HG02759 (cell line): ENCODE data around the gene ETV6.

Source experiments
- ATAC-seq: cut with Tn5 transposase; IDR thresholded peaks from one replicate; pipeline ENCODE4 v1.9.1; 2021; ENCODE audit warnings: mild to moderate bottlenecking, moderate library complexity; ENCODE audit not compliant: unreplicated experiment

The ETV6 gene

GRCh38 chr12:11821386-11822080, 172.1 kb downstream of the ETV6 start:
- peak; percentile 9 for ATAC-seq

DNA sequence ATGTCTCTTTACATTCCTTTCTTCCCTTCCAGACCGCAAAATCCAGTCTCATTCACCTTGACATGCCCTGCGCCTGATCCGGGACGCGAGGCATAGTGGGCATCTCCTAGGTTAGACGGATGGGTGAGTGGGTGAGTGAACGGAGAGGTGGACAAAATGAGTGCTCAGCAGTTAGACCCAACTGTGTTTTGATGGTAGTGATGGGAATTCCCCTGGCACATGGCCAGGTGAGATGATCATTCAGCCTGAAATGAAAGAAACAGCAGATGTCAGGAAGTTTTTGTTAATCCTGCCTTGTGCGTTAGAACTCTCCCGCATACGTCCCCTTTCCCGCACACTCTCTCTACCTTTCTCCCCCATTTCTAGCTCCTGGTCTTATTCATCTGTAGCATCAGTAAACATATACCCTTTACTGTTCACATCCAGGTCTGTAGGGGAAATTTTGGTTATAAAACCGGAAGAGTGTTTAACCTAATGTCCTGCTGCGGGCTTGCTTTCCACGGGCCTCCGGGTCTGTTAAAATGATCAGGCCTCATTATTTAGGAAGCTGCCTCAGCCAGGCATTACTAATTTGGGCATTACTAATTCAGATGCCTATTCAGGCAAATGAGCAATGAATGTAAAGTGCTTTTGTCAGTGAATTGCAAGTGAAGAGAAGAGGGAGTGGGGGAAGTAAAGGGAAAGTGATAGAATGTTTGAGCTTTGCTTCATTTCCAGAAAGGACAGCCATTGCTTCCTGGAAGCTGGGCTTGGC, 172.8 kb downstream of the ETV6 start:
- ATAC-seq: peak; percentile 73

DNA sequence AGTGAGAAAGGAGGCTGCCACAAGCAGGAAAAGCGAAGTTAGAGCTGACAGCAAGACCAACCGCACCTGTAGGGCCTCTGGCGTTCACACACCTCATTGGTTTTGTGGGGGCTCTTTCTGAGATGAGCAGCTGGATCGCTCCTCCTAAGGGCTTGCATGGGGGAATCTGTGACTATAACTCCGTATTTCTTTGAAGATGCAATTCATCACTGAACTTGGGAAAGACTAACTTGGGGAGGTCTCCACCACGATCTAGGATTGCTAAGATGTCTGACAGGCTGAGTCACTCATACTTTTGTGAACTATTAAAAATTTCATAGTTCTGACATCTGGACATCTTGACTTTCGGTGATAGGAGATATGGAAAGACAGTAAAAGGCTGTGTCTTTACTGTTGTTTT, 173.6 kb downstream of the ETV6 start:
- ATAC-seq: no peak

DNA sequence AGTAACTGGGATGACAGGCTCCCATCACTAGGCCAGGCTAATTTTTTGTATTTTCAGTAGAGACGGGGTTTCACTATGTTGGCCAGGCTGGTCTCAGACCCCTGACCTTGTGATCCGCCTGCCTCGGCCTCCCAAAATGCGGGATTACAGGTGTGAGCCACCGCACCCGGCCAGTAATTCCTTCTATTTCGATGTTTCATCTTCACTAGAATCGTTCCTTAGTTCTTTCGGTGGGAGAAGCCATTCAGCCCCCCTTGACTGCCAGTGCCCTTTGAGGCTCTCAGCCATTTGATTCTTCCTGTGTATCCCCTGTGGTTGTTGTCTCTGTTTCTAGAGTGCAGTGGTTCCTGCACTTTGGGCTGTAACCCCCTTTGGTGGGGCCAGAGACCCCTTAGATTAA, 174.1 kb downstream of the ETV6 start:
- ATAC-seq: no peak

- ATAC-seq: no peak
Observed at GRCh38 chr12:11824069-11824468, 174.6 kb downstream of the ETV6 start.

DNA sequence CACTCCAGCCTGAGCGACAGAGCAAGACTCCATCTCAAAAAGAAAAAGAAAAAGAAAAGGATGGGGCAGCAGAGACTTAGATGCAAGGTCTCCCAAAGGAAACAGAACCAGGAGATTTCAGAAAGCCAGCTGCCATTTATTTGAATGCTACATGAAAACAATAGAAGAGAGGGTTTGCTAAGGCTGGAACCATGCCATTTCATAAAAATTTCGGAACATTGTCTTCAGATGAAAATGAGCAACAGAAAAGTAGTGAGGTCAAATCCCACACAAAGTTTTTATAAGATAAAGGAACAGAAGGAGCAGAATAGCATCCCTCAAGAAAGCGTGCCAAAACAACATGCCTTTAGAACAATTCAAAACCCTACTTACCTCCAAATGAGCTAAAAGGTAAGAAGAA, 175.3 kb downstream of the ETV6 start:
- ATAC-seq: no peak

- ATAC-seq: no peak
Observed at GRCh38 chr12:11825278-11825677, 175.8 kb downstream of the ETV6 start.

GRCh38 chr12:11826574-11826973, 177.1 kb downstream of the ETV6 start:
- ATAC-seq: no peak

DNA sequence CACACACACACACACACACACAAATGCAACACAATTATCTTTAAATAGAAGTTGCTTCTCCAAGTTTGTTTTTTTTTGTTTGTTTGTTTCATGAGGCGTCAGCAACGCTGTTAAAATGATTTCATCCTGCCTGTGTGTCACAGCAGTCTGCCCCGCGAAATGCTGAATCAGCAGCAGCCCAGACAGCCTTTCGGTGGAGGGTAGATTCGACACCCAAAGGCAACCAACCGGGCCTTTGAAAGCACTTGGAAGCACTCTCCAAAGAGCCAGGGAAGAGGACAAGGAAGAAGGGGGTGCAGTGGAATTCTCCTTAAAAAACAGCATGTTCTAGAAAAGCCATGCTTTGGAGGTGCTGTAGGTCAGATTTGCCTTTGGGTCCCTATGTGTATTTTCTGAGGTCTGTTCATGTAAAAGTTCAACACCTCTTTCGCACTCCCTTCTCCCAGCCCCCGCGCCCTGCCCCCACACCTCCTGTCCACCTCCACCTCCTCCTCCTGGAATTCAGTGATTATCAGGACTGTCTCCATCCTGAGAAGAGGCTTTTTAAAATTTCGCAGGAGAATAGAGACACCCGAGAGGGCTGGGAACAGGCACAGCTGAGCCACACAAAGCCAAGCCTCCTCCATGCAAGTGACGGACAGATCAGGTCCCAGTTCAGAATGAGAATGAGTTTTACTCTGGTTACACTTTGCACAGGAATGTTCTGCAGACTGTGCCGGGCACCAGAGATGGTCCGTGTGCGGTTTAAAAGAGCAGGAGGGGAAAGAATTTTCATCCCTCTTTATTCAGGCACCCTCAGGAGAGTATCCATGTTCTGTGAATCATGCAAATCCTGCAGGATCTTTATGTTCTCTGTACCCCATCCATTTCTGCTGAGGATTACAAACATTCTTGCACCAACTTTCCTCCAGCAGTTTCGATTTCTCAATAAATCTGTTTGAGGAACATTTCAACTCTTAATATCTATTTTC, 177.9 kb downstream of the ETV6 start:
- no peak for ATAC-seq

DNA sequence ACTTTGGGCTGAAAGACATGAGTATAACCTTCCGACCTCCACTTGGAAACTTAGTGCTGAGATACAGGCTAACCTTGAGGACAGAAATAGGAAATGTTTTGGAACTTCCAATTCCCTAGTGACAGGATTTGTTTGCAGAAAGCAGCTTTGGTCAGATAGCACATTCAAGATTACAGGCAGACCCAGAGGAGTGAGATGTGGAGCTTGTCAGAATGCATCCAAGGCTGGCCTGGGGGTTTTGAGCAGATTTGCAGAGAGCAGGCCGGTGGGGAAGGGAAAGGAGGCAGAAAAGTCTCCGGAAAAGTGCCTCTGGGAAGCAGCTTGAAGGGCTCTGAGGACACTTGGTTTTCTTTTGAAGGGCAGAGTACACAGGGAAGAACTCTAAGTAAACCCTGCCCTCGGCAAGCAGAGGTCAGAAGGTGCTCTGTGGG, 180.3 kb downstream of the ETV6 start:
- ATAC-seq: no peak

DNA sequence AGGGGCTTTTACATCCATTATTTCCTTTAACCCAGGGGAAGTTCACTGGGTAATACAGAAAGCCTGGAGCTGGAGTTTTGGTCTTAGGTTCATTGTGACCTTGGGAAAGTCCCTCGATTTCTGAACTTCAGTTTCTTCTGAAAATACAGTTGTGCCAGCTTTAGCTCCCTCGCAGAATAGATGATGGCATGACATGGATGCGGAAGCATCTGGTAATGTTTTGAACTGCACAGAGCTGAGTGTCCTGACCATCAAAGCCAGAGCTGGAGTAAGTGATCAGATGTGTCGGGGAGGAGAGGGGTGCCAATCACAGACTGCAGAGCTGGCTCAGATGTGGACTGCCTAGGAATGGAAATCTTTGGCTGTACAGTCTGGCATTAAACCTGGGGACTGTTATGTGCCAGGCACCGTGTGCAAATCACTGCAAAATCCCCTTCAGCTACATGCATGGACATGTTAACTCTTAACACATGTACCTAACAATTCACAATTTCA, 180.9 kb downstream of the ETV6 start:
- peak; percentile 51 for ATAC-seq

DNA sequence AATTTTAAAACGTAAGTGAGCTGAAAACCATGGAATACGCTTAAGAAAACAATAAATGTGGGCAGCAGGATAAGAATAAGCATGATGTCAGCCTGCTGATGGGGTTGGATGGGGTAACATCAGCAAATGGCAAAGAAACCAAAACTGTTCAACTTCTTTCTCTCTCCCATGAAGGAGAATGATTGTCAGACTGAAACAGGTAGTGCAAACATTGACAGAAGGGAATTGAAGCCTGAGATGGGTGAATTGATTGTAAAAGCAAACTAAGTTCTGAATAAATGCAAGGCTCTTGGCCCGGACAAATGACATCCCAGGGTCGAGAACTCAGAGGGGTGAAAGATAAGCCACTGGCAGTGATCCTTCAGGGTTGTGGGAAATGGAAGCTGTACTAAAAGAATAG, 182.6 kb downstream of the ETV6 start:
- ATAC-seq: no peak

DNA sequence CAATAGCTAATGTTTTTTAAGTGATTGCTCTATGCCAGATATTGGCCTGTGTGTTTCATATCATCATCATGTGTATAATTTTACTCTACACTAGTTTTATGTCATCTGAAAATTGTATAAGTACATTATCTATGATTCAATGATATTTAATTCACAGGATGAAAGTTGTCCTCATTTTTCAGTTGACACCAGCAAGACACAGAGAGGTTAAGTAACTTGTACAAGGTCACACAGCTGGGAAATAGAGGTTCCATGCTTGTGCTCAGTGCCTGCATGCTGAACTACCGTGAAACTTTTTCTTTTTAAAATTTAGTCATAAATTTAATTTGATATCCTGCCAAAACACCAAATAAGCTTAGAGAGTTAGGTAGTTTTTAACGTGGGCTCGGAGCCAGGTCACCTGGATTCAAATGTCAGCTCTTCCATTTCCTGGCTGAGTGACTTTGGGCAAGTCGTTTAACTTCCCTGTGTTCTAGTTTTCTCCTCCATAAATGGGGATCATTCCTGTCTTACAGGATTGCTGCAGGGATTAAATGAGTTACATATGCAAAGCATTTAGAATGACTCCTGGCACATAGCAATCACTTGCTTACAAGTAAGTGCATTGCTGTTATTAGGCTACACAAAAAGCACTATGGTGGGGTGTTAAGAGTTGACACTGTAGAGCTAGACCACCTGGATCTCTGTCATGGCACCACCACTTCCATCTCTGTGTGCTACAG, 183.9 kb downstream of the ETV6 start:
- no peak for ATAC-seq

- no peak for ATAC-seq
Observed at GRCh38 chr12:11834104-11834812, 184.8 kb downstream of the ETV6 start.

DNA sequence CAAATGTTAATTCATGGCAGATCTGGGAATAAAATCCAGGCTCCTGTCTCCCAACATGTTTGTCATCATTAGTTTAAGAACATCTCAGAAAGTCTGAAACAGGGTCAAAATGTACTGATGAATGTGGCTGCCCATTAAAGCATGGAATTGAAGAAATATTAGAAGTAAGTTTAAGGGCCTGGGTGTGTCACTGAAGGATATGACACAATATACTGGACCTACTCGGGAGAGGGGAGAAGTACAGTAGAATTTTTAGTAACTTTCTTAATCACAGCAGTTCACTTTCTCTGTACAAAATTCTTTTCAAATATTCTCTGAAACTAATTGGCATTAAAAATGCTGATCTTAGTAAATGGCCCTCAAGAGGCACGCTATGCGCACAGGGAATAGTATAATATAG, 185.5 kb downstream of the ETV6 start:
- ATAC-seq: no peak

DNA sequence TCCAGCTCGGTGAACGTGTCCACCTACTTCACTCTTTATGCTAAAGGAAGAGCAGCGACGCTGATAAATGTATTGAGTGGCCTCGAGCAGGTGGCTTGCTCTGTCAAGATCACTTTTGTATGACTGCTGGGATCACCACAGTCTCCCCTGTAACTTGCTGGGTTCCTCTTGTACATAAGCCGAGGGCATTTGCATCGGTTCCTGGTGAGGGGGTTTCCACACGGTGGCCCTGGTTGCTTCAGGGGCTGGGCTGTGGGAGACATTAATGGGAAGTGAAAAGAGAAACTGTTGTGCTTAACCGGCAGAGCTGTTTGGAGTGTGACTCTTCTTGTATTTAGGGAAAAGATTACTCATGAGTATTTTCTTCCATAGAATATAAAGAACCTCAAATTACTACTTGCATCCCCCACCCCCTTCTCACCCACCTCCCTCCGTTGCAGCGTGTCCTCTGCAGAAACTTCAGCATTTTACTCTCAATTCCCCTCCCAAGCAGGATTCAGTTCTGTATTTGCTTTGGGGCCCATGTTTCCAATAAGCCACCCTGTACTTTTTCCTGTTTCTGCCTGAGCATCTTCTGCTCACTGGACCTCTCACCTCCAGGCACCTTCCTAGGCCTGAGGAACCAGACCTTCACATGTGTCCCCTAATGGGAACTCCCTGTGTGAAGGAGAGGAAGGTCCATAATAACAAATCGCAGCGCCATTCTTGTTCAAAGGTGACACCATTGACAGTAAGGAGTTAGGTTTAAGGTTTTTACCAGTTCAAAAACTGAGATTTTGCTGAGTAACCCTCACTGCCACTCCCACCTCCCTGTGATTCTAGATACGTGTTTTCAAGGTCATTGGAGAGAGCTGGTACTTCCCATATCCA, 187.0 kb downstream of the ETV6 start:
- ATAC-seq: peak; percentile 93

DNA sequence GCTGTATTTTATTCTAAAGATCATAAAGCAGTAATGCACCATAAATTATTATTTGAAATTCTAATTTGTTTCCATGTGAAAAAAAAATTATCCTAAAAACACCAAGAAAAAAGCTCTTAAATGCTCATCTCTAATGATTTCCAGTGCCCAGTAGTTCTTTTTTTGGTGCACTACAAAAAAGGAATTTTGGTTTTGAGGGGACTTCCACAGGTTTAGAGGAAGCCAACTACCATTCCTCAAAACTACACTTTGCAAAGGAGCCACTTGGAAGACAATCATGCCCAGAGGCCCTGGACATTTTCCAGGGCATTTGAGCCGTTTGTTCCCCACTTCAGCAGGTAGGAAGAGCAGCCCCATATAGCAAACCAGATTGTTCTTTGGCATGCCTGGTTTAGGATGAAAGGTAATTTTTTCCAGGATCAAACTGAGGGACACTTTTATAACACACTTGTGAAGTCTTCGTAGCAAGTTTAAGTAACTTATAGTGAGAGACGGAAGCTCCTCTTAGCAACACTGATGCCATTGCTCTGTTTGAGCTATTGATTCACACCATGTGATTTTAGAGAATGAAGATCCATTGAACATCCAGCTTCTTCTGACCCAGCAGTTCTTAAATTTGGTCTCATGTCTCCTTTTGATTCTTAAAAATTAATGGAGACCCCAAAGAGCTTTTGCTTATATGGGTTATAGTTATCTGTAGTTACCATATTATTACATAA, 187.9 kb downstream of the ETV6 start:
- ATAC-seq: no peak

DNA sequence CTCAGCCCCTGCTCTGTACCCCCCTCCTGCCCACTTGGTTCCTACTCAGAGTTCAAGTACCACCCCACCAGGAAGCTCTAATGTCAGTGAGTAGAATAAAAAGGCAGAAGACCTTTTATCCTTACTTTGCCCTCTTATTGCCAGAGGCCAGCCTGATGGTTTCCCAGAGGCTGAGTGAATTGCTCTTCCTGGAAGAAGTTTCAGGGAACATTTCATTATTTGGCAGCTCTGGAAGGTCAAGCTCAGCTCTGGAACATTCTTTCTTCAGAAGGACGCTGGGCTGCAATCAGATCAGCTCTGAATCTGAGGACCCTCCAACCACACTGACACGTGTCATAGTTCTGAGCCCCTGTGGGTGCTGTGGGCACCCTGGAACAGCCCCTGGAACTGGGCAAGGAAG, 188.9 kb downstream of the ETV6 start:
- no peak for ATAC-seq
